ENCODE results near the gene DGKD. TPM values are rescaled to one million over a fixed set of nuclear protein-coding genes. Genes with fewer than 3 reads are reported as not detected.

The DGKD gene
- total RNA-seq, 1 donor, result 16.0 TPM

DNA sequence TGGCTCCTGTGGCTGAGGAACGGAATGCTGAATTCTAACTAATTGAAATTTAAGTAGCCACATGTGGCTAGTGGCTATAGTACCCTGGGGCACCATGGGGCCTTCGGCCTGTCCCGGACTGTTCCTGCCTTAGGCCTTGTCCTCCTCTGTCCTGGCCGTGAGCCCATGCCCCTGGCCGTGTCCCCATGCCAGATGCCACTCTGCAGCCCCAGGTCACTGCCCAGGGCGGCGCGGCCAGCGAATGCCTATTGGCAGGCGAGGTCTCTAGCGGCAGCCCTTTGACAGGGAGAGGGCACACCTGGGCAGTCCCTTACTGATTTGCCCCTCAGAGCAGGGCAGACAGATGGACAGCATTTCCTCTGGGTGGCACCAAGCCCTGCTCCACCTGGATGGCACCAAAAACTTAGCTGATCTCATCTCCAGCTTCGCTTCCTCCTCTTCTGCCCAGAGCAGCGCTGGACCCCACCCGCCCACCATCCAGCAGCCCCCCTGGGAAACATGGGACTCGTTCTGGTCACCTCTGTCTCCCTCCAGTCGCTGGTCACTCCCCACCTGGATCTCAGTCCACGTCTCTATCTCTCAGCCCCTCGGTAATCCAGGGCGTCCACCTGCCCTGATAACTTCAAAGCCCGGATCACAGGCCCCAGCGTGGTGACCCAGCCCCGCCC is 1.1 kb upstream of the DGKD start:
- no peak overlapping the region for H3K4me3 ChIP-seq (ENCODE audit: low read depth, low read length)
- DNase-seq (ENCODE audit: low read depth), result no peak
- TF ChIP-seq, protein P1, sequence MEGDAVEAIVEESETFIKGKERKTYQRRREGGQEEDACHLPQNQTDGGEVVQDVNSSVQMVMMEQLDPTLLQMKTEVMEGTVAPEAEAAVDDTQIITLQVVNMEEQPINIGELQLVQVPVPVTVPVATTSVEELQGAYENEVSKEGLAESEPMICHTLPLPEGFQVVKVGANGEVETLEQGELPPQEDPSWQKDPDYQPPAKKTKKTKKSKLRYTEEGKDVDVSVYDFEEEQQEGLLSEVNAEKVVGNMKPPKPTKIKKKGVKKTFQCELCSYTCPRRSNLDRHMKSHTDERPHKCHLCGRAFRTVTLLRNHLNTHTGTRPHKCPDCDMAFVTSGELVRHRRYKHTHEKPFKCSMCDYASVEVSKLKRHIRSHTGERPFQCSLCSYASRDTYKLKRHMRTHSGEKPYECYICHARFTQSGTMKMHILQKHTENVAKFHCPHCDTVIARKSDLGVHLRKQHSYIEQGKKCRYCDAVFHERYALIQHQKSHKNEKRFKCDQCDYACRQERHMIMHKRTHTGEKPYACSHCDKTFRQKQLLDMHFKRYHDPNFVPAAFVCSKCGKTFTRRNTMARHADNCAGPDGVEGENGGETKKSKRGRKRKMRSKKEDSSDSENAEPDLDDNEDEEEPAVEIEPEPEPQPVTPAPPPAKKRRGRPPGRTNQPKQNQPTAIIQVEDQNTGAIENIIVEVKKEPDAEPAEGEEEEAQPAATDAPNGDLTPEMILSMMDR (IDR thresholded peaks at IDR 0.05; ENCODE audit: insufficient read depth, low read depth, low read length), result no peak

DNA sequence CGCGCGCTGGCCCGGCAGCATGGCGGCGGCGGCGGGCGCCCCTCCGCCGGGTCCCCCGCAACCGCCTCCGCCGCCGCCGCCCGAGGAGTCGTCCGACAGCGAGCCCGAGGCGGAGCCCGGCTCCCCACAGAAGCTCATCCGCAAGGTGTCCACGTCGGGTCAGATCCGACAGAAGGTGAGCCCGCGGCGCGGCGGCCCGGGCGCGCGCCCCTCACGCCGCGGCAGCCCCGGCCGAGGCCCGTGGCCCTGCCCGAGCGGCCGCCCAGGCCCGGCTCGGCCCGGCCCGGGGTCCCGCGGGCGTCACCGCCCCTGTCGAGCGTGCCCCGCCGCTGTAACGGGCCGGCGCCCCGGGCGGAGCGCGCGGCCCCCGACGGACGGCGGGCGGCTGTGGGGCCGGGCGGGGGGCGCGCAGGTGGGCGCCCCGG is 218 bp downstream of the DGKD start:
- TF ChIP-seq, protein P1 (IDR thresholded peaks at IDR 0.05; ENCODE audit: insufficient read depth, low read depth, low read length), result no peak
- H3K4me3 ChIP-seq (ENCODE audit: low read depth, low read length), result peak overlapping the region; percentile 77
- DNase-seq (ENCODE audit: low read depth), result no peak

DNA sequence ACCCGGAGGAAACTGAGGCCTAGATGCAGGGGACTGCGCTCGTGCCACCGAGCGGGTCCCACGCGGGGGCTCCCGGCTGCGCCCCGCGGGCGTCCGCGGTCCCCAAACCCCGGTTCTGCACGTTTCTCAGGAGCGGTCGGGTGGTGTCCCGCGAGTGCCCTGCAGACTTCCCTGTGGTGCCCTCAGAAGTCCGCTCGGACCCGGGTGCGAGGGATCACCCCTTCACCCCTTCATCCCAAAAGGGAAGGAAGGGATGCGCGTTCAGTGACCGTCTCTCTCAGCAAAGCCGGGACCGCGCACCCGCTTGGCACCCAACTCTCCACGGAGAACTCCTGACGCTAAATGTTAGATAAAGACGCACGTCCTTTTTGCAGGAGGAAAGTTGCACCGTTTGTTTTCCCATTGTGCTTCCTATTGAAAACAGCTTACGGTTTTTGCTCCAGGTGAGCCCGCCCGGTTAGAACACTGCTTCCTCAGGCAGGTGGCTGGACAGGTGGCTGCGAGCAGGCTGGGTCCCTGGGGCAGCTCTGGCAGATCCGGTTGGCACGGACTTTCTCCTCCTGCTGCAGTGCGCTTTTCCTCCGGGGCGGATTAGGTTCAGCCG is 779 bp downstream of the DGKD start:
- TF ChIP-seq, protein P1 (IDR thresholded peaks at IDR 0.05; ENCODE audit: insufficient read depth, low read depth, low read length), result no peak
- no peak for DNase-seq (ENCODE audit: low read depth)
- peak overlapping the region; percentile 77 for H3K4me3 ChIP-seq (ENCODE audit: low read depth, low read length)

DNA sequence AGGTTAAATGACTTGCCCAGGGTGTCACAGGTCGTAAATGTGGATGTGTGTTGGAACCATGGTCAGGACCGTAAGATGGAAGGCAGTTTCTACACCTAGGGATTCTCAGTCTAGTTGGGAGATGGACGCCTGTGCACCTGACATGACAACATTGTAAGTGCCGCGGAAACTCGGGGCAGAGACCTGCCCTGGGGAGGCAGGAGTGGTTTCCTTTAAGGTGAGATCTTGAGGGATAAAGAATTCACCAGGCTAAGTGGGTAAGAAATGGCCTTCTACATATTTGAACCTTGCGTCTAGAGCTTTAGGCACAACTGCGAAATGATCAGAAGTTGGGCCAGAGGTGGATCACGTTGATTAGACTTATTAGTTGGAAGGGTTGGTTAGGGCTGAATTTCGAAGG is 1.6 kb downstream of the DGKD start:
- no peak for DNase-seq (ENCODE audit: low read depth)
- TF ChIP-seq, protein P1 (IDR thresholded peaks at IDR 0.05; ENCODE audit: insufficient read depth, low read depth, low read length), result no peak
- no peak overlapping the region for H3K4me3 ChIP-seq (ENCODE audit: low read depth, low read length)

DNA sequence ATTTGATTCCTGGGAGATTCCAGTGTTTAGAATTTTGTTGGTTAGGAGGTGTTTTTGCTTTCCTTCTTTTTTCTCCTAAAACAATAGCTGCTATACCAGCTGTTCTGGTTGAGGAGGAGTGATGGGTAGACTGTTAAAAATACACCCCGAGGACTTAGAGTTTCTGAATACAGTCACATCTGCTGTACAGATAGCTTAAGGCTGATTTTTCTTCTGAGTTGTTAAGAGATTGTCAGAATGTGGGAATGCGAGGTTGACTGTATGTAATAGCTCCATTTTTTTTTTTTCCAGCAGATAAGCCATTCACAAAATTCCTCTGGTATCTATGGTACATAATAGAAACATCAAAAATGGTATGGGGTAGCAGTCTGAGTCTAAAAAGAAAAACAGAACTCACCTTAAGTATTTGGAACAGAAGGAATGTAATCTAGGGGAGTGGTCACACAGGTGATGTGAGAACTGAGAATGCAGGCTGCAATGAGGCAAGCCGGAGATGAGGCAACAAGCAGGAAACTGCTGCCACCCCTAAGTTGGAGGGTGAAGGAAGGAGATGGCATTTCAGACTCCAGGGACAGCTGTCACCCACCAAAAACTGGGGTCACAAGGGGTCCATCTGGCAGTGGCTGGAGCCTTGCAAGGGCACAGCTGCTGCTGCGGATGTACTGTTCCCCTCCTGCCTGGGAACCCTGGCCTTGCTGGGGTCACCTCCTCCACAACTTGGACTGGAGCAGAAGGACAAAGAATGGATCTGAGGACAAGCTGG is 2.4 kb downstream of the DGKD start:
- H3K4me3 ChIP-seq (ENCODE audit: low read depth, low read length), result no peak overlapping the region
- TF ChIP-seq, protein P1 (IDR thresholded peaks at IDR 0.05; ENCODE audit: insufficient read depth, low read depth, low read length), result no peak
- no peak for DNase-seq (ENCODE audit: low read depth)

DNA sequence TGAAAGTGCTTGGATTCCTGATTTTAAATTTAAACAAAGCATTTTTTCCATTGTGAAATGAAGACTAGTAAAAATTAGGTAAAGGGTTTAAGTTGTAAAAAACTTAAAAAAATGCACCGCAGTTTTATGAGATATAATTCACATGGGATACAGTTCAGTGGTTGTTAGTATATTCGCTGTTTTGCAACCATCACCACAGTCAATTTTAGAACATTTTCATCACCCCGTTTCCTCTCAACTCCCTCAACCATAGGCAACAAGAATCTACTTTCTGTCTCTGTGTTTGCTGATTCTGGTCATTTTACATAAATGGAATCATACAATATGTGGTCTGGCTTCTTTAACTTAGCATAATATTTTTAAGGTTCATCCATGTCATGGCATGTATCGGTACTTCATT is 4.0 kb downstream of the DGKD start:
- H3K4me3 ChIP-seq (ENCODE audit: low read depth, low read length), result no peak overlapping the region
- peak; percentile 54 for DNase-seq (ENCODE audit: low read depth)
- TF ChIP-seq, protein P1 (IDR thresholded peaks at IDR 0.05; ENCODE audit: insufficient read depth, low read depth, low read length), result no peak
